H9 (cell line): ENCODE measurements around the gene DPPA4. TPM values are rescaled to one million over a fixed set of nuclear protein-coding genes. Genes with fewer than 3 reads are reported as not detected.

Experiments
- DNase-seq: peaks from one replicate; pipeline ENCODE4 v3.0.0-alpha.2; 2017
- H2AFZ ChIP-seq: one replicate; pipeline ENCODE4 v1.6.1; 2013; ENCODE audit warnings: mild to moderate bottlenecking, low read length, control low read depth, moderate library complexity
- H2AK5ac ChIP-seq: 2 replicates; pipeline ENCODE4 v1.6.1; 2013; ENCODE audit warnings: low read length, control low read depth, mixed read lengths; ENCODE audit not compliant: insufficient read length
- H2BK120ac ChIP-seq: one replicate; pipeline ENCODE4 v1.6.1; 2013; ENCODE audit warnings: low read depth, mild to moderate bottlenecking, low read length, control low read depth, inconsistent platforms; ENCODE audit not compliant: poor library complexity, severe bottlenecking
- H2BK12ac ChIP-seq: 2 replicates; pipeline ENCODE4 v1.6.1; 2013; ENCODE audit warnings: low read length, control low read depth, mixed read lengths, low read depth; ENCODE audit not compliant: insufficient read length
- H2BK15ac ChIP-seq: 2 replicates; pipeline ENCODE4 v1.6.1; 2013; ENCODE audit warnings: low read depth, low read length, control low read depth
- H2BK20ac ChIP-seq: one replicate; pipeline ENCODE4 v1.6.1; 2013; ENCODE audit warnings: low read depth, mild to moderate bottlenecking, low read length, control low read depth, inconsistent platforms; ENCODE audit not compliant: poor library complexity, severe bottlenecking
- H2BK5ac ChIP-seq: 2 replicates; pipeline ENCODE4 v1.6.1; 2013; ENCODE audit warnings: low read length, control low read depth, mixed read lengths; ENCODE audit not compliant: insufficient read length
- H3K14ac ChIP-seq: 2 replicates; pipeline ENCODE4 v1.6.1; 2013; ENCODE audit warnings: low read length, control low read depth; ENCODE audit not compliant: insufficient read depth
- H3K18ac ChIP-seq: 2 replicates; pipeline ENCODE4 v1.6.1; 2013; ENCODE audit warnings: low read depth, mild to moderate bottlenecking, mixed read lengths, low read length, control low read depth; ENCODE audit not compliant: insufficient read length
- H3K23ac ChIP-seq: 2 replicates; pipeline ENCODE4 v1.6.1; 2013; ENCODE audit warnings: low read length, control low read depth, mixed read lengths, low read depth; ENCODE audit not compliant: insufficient read length
- H3K23me2 ChIP-seq: 2 replicates; pipeline ENCODE4 v1.6.1; 2013; ENCODE audit warnings: low read depth, mild to moderate bottlenecking, mixed read lengths, low read length, control low read depth; ENCODE audit not compliant: insufficient read length, poor library complexity, severe bottlenecking
- H3K27ac ChIP-seq: 2 replicates; pipeline ENCODE4 v1.5.1; 2013; ENCODE audit warnings: low read length, control low read depth, mixed read lengths, low read depth; ENCODE audit not compliant: insufficient read length
- H3K27me3 ChIP-seq: 2 replicates; pipeline ENCODE4 v1.6.1; 2013; ENCODE audit warnings: low read length, control low read depth, inconsistent platforms; ENCODE audit not compliant: insufficient read depth
- H3K4ac ChIP-seq: 2 replicates; pipeline ENCODE4 v1.6.1; 2013; ENCODE audit warnings: low read depth, mild to moderate bottlenecking, control low read depth, inconsistent platforms, low read length, moderate library complexity
- H3K4me1 ChIP-seq: 2 replicates; pipeline ENCODE4 v1.6.1; 2013; ENCODE audit warnings: low read length, control low read depth, inconsistent platforms; ENCODE audit not compliant: insufficient read depth
- H3K4me2 ChIP-seq: 2 replicates; pipeline ENCODE4 v1.6.1; 2013; ENCODE audit warnings: low read length, control low read depth, mixed read lengths; ENCODE audit not compliant: insufficient read length, insufficient read depth
- H3K56ac ChIP-seq: 2 replicates; pipeline ENCODE4 v1.6.1; 2013; ENCODE audit warnings: low read depth, mild to moderate bottlenecking, mixed read lengths, low read length, control low read depth; ENCODE audit not compliant: insufficient read length
- H3K79me1 ChIP-seq: 2 replicates; pipeline ENCODE4 v1.6.1; 2013; ENCODE audit warnings: low read depth, mild to moderate bottlenecking, moderate library complexity, low read length, control low read depth, inconsistent platforms; ENCODE audit not compliant: insufficient read depth, poor library complexity, severe bottlenecking
- H3K79me2 ChIP-seq: 2 replicates; pipeline ENCODE4 v1.6.1; 2013; ENCODE audit warnings: low read length, control low read depth, inconsistent platforms; ENCODE audit not compliant: insufficient read depth
- H3K9ac ChIP-seq: 2 replicates; pipeline ENCODE4 v1.6.1; 2013; ENCODE audit warnings: low read length, control low read depth, mixed read lengths; ENCODE audit not compliant: insufficient read length; ENCODE audit errors: extremely low read depth
- H3K9me3 ChIP-seq: one replicate; pipeline ENCODE4 v1.6.1; 2013; ENCODE audit warnings: low read depth, low read length, inconsistent platforms; ENCODE audit not compliant: control insufficient read depth
- H3T11ph ChIP-seq: one replicate; pipeline ENCODE4 v1.6.1; 2013; ENCODE audit warnings: mild to moderate bottlenecking, low read length, control low read depth, inconsistent platforms
- H4K20me1 ChIP-seq: one replicate; pipeline ENCODE4 v1.6.1; 2013; ENCODE audit not compliant: control insufficient read depth, insufficient read length, insufficient read depth
- H4K5ac ChIP-seq: 2 replicates; pipeline ENCODE4 v1.6.1; 2013; ENCODE audit warnings: low read depth, mild to moderate bottlenecking, mixed read lengths, low read length, control low read depth; ENCODE audit not compliant: insufficient read length
- H4K8ac ChIP-seq: replicated peaks from 2 replicates; pipeline ENCODE4 v1.6.1; 2013; ENCODE audit warnings: low read length, control low read depth, mixed read lengths, low read depth; ENCODE audit not compliant: insufficient read length
- H4K91ac ChIP-seq: 2 replicates; pipeline ENCODE4 v1.6.1; 2013; ENCODE audit warnings: low read depth, mild to moderate bottlenecking, moderate library complexity, mixed read lengths, low read length, control low read depth; ENCODE audit not compliant: insufficient read length
- H3K27ac Mint-ChIP-seq, 3 experiments: 2 replicates in 2 of 3; 3 replicates in 1 of 3; pipeline ENCODE4 v1.8.0; 2020 to 2021; ENCODE audit warnings: mixed read lengths in 3 of 3, mild to moderate bottlenecking in 1 of 3, moderate library complexity in 1 of 3
- H3K27me3 Mint-ChIP-seq: 2 replicates; pipeline ENCODE4 v1.8.0; 2021; ENCODE audit warnings: low read depth, mild to moderate bottlenecking, moderate library complexity, mixed read lengths
- H3K36me3 Mint-ChIP-seq, 3 experiments: 2 replicates in 2 of 3; 3 replicates in 1 of 3; pipeline ENCODE4 v1.8.0; 2020 to 2021; ENCODE audit warnings: low read depth in 3 of 3, mixed read lengths in 3 of 3; ENCODE audit not compliant: insufficient read depth in 1 of 3
- H3K4me1 Mint-ChIP-seq, 2 experiments: 2 replicates each; pipeline ENCODE4 v1.8.0; 2020; ENCODE audit warnings: mixed read lengths in 2 of 2
- H3K4me3 Mint-ChIP-seq, 2 experiments: 2 replicates in 1 of 2; 3 replicates in 1 of 2; pipeline ENCODE4 v1.8.0; 2020 to 2021; ENCODE audit warnings: mild to moderate bottlenecking in 2 of 2, mixed read lengths in 2 of 2, moderate library complexity in 1 of 2
- H3K9me3 Mint-ChIP-seq, 2 experiments: 2 replicates in 1 of 2; 3 replicates in 1 of 2; pipeline ENCODE4 v1.8.0; 2020; ENCODE audit warnings: mild to moderate bottlenecking in 2 of 2, mixed read lengths in 2 of 2, moderate library complexity in 1 of 2
- total RNA-seq: library from RNA; stranded (reverse); gene quantifications from 2 replicates; pipeline ENCODE4 v1.2.1, GENCODE V29; 2021
- TF ChIP-seq, protein P1 (sequence below): fragments of 200-600 bp; sonication (generic); conservative IDR thresholded peaks from 3 replicates; pipeline ENCODE4 v1.8.0; 2021; ENCODE audit warnings: antibody characterized with exemption, mild to moderate bottlenecking

Gene DPPA4
- total RNA-seq, 1 experiment from 2014 or later: 821 TPM

DNA sequence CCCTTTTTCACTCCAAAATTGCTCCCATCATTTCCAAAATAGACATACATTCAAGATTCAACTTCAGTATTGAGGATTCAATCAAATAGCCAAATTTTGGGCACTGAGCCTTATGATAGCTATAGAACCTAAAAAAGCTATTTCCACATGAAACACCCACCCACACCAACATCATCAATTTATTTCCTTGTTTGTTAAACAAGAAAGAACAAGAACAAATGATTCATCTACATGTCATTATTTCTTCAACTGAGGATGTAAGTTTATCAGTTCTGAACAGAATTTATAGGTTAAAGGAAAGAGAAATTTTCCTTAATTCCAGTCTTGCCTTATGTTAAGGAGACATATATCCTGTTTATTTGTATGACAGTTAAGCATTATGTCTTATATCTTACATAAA is 53.3 kb downstream of the DPPA4 start:
- peaks cover 11 to 18% of the 10 kb centered on the region in 2 experiments for H3K4me1 Mint-ChIP-seq
- H3K4me3 Mint-ChIP-seq: no peak overlapping the region
- no peaks in the 10 kb centered on the region for H3K23me2 ChIP-seq
- H3K14ac ChIP-seq: no peak overlapping the region
- no peaks in the 10 kb centered on the region for H3K27me3 Mint-ChIP-seq
- H4K91ac ChIP-seq: no peak overlapping the region
- no peak overlapping the region for H2BK120ac ChIP-seq
- DNase-seq: no peak
- no peak overlapping the region for H3K4ac ChIP-seq
- H3K27ac Mint-ChIP-seq: peak overlapping the region in 1 of 3 experiments; percentile 18; a peak in 1 of 7 replicates
- no peak overlapping the region for H2BK5ac ChIP-seq
- TF ChIP-seq, protein P1, sequence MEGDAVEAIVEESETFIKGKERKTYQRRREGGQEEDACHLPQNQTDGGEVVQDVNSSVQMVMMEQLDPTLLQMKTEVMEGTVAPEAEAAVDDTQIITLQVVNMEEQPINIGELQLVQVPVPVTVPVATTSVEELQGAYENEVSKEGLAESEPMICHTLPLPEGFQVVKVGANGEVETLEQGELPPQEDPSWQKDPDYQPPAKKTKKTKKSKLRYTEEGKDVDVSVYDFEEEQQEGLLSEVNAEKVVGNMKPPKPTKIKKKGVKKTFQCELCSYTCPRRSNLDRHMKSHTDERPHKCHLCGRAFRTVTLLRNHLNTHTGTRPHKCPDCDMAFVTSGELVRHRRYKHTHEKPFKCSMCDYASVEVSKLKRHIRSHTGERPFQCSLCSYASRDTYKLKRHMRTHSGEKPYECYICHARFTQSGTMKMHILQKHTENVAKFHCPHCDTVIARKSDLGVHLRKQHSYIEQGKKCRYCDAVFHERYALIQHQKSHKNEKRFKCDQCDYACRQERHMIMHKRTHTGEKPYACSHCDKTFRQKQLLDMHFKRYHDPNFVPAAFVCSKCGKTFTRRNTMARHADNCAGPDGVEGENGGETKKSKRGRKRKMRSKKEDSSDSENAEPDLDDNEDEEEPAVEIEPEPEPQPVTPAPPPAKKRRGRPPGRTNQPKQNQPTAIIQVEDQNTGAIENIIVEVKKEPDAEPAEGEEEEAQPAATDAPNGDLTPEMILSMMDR: no peak
- H3K9me3 ChIP-seq: no peaks in the 10 kb centered on the region
- no peak overlapping the region for H2BK20ac ChIP-seq
- H4K5ac ChIP-seq: no peak overlapping the region
- H2AFZ ChIP-seq: no peak overlapping the region
- no peaks in the 10 kb centered on the region for H3K36me3 Mint-ChIP-seq
- no peak overlapping the region for H2BK12ac ChIP-seq
- no peaks in the 10 kb centered on the region for H3K79me1 ChIP-seq
- H2AK5ac ChIP-seq: no peak overlapping the region
- H3K79me2 ChIP-seq: no peaks in the 10 kb centered on the region
- H2BK15ac ChIP-seq: no peak overlapping the region
- H4K20me1 ChIP-seq: no peaks in the 10 kb centered on the region
- H3K9me3 Mint-ChIP-seq: no peaks in the 10 kb centered on the region
- H3K9ac ChIP-seq: no peak overlapping the region
- no peaks in the 10 kb centered on the region for H3K4me1 ChIP-seq
- H3K4me2 ChIP-seq: no peak overlapping the region
- H3K27ac ChIP-seq: no peak overlapping the region
- no peaks in the 10 kb centered on the region for H3K27me3 ChIP-seq
- H3T11ph ChIP-seq: no peak overlapping the region
- no peak overlapping the region for H3K18ac ChIP-seq
- H3K56ac ChIP-seq: no peak overlapping the region
- H3K23ac ChIP-seq: no peak overlapping the region
- no peak overlapping the region for H4K8ac ChIP-seq
